IMR-90 (cell line): ENCODE results near the gene CNIH2.

Experiments used
- CEBPB ChIP-seq: IDR thresholded peaks from 2 replicates; pipeline ENCODE4 v1.6.1; 2012; ENCODE audit warnings: low read depth, low read length, improper control_type of control experiment
- FOS ChIP-seq: fragments of 150-350 bp; IDR thresholded peaks from 2 replicates; pipeline ENCODE4 v1.6.1; 2016; ENCODE audit warnings: low read depth, low read length
- MAZ ChIP-seq: IDR thresholded peaks from 2 replicates; pipeline ENCODE4 v1.6.1; 2012; ENCODE audit warnings: low read depth, mild to moderate bottlenecking, low read length, improper control_type of control experiment, moderate library complexity, borderline replicate concordance
- MXI1 ChIP-seq: IDR thresholded peaks from 2 replicates; pipeline ENCODE4 v1.6.1; 2012; ENCODE audit warnings: low read depth, mild to moderate bottlenecking, low read length, moderate library complexity, borderline replicate concordance
- POLR2A ChIP-seq: IDR thresholded peaks from 2 replicates; pipeline ENCODE4 v1.6.1; 2012; ENCODE audit warnings: mild to moderate bottlenecking, low read depth, low read length
- RAD21 ChIP-seq: IDR thresholded peaks from 2 replicates; pipeline ENCODE4 v1.6.1; 2012; ENCODE audit warnings: low read length, improper control_type of control experiment
- SMC3 ChIP-seq: fragments of 150-350 bp; IDR thresholded peaks from 2 replicates; pipeline ENCODE4 v1.6.1; 2016; ENCODE audit warnings: low read depth, mild to moderate bottlenecking, antibody characterized with exemption, low read length, moderate library complexity
- USF2 ChIP-seq: fragments of 150-350 bp; IDR thresholded peaks from 2 replicates; pipeline ENCODE4 v1.6.1; 2017; ENCODE audit warnings: mild to moderate bottlenecking, antibody characterized with exemption, low read length, low read depth
- TF ChIP-seq, protein P1 (sequence below): conservative IDR thresholded peaks from 2 replicates; pipeline ENCODE4 v1.5.1; 2012; ENCODE audit warnings: mild to moderate bottlenecking, low read depth, low read length, improper control_type of control experiment
- TF ChIP-seq, protein P2 (sequence below): fragments of 150-350 bp; IDR thresholded peaks from 2 replicates; pipeline ENCODE4 v1.6.1; 2016; ENCODE audit warnings: low read depth, mild to moderate bottlenecking, low read length, moderate library complexity, borderline replicate concordance

GRCh38 chr11:66275984-66276612 lies 1.9 kb upstream of the CNIH2 start:
- TF ChIP-seq, protein P1, sequence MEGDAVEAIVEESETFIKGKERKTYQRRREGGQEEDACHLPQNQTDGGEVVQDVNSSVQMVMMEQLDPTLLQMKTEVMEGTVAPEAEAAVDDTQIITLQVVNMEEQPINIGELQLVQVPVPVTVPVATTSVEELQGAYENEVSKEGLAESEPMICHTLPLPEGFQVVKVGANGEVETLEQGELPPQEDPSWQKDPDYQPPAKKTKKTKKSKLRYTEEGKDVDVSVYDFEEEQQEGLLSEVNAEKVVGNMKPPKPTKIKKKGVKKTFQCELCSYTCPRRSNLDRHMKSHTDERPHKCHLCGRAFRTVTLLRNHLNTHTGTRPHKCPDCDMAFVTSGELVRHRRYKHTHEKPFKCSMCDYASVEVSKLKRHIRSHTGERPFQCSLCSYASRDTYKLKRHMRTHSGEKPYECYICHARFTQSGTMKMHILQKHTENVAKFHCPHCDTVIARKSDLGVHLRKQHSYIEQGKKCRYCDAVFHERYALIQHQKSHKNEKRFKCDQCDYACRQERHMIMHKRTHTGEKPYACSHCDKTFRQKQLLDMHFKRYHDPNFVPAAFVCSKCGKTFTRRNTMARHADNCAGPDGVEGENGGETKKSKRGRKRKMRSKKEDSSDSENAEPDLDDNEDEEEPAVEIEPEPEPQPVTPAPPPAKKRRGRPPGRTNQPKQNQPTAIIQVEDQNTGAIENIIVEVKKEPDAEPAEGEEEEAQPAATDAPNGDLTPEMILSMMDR = no peak
- TF ChIP-seq POLR2A (no peak), FOS (no peak), MXI1 (no peak), RAD21 (no peak), SMC3 (no peak), MAZ (no peak), CEBPB (no peak), USF2 (no peak)
- TF ChIP-seq, protein P2, sequence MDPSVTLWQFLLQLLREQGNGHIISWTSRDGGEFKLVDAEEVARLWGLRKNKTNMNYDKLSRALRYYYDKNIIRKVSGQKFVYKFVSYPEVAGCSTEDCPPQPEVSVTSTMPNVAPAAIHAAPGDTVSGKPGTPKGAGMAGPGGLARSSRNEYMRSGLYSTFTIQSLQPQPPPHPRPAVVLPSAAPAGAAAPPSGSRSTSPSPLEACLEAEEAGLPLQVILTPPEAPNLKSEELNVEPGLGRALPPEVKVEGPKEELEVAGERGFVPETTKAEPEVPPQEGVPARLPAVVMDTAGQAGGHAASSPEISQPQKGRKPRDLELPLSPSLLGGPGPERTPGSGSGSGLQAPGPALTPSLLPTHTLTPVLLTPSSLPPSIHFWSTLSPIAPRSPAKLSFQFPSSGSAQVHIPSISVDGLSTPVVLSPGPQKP = no peak
